GM12874 (cell line): ENCODE results near the gene PLXNB3.

Experiments used
- TF ChIP-seq, protein P1 (sequence below): IDR thresholded peaks from 2 replicates; pipeline ENCODE4 v1.5.1; 2011; ENCODE audit warnings: low read depth, mild to moderate bottlenecking, control low read depth, low read length, moderate library complexity; ENCODE audit not compliant: insufficient read depth

The PLXNB3 gene

DNA sequence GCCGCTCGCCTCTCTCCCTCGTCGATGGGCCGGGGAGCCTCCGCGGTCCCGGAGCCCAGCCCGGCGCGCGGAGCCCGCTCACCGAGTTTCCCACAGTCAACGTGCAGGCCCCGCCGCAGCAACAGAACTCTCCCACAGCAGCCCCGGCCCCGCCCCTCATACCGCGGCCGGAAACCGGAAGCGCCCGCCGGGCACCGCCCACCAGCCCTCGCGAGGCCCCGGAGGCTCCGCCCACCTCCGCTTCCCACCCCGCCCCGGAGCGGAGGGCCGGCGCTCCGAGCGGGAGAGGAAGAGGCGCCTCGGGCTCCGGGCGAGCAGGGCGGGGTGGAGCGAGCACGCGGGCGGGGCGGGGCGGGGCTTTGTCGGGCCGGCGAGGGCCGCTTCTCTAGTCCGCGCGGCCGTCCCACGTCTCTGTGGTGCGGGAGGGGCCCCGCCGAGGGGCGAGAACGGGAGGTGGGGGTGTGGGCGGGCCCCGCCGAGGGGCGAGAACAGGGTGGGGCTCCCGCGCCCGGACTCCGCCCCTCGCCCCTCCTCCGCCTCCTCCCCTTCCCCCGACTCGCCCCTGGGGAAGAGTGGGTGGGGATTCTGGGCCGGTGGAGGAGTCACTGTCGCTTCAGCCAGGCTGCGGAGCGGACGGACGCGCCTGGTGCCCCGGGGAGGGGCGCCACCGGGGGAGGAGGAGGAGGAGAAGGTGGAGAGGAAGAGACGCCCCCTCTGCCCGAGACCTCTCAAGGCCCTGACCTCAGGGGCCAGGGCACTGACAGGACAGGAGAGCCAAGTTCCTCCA lies 39.6 kb upstream of the PLXNB3 start, which contains the start of the genes ABCD1 and BCAP31:
TSS of gene ABCD1 (plus strand) at position 605 of the 787 bp plus-strand sequence. CDS start 411 bp downstream, outside the sequence.
TSS of gene BCAP31 (minus strand) at position 136 of the 787 bp plus-strand sequence. CDS start 1,143 bp downstream, outside the sequence.
- TF ChIP-seq, protein P1, sequence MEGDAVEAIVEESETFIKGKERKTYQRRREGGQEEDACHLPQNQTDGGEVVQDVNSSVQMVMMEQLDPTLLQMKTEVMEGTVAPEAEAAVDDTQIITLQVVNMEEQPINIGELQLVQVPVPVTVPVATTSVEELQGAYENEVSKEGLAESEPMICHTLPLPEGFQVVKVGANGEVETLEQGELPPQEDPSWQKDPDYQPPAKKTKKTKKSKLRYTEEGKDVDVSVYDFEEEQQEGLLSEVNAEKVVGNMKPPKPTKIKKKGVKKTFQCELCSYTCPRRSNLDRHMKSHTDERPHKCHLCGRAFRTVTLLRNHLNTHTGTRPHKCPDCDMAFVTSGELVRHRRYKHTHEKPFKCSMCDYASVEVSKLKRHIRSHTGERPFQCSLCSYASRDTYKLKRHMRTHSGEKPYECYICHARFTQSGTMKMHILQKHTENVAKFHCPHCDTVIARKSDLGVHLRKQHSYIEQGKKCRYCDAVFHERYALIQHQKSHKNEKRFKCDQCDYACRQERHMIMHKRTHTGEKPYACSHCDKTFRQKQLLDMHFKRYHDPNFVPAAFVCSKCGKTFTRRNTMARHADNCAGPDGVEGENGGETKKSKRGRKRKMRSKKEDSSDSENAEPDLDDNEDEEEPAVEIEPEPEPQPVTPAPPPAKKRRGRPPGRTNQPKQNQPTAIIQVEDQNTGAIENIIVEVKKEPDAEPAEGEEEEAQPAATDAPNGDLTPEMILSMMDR, result no peak

DNA sequence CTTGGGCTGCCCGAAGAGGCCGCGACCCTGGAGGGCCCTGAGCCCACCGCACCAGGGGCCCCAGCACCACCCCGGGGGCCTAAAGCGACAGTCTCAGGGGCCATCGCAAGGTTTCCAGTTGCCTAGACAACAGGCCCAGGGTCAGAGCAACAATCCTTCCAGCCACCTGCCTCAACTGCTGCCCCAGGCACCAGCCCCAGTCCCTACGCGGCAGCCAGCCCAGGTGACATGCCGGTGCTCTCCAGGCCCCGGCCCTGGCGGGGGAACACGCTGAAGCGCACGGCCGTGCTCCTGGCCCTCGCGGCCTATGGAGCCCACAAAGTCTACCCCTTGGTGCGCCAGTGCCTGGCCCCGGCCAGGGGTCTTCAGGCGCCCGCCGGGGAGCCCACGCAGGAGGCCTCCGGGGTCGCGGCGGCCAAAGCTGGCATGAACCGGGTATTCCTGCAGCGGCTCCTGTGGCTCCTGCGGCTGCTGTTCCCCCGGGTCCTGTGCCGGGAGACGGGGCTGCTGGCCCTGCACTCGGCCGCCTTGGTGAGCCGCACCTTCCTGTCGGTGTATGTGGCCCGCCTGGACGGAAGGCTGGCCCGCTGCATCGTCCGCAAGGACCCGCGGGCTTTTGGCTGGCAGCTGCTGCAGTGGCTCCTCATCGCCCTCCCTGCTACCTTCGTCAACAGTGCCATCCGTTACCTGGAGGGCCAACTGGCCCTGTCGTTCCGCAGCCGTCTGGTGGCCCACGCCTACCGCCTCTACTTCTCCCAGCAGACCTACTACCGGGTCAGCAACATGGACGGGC lies 38.8 kb upstream of the PLXNB3 start:
- TF ChIP-seq, protein P1, result no peak

- TF ChIP-seq, protein P1, result no peak
Measured at GRCh38 chrX:153725832-153726285, 38.2 kb upstream of the PLXNB3 start.

DNA sequence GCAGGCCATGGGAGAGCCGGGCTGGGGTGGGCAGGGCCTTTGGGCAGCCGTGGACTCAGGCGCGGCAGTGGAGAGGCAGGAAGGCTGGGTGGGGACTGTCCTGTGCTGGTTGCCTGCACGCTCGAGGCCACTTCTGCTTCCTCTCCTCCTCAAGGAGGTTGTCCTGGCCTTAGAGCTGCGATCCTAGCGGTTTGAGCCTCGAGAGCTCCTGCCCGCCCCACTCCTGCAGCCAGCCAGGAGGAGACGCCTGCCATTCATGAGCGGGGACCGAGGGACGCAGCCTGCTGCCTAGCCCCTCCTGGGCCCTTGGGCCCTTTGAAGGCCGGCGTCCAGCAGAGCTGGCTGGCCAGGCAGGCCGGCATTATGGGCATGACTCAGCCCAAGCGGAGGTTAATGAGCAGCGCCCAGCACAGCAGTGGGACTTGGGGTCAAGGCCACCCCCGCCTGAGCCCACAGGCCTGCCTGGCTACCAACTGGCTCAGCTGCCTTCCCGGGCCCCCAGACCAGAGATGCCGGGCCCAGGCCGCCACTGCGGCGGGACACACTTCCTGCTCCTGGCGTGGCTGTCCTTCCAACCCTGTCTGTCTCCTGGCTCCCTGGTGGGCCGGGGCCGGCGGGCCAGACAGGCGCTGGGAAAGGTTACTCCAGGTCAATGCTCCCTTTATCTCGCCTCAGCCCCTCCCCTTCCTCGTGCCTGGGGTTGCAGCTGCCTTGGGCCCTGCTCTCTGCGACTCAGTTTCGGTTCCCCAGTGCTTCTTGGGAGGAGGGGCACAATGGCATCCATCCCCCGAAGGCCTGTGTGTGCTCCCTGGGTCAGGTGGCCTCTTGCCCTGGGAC lies 37.5 kb upstream of the PLXNB3 start:
- TF ChIP-seq, protein P1, result no peak

DNA sequence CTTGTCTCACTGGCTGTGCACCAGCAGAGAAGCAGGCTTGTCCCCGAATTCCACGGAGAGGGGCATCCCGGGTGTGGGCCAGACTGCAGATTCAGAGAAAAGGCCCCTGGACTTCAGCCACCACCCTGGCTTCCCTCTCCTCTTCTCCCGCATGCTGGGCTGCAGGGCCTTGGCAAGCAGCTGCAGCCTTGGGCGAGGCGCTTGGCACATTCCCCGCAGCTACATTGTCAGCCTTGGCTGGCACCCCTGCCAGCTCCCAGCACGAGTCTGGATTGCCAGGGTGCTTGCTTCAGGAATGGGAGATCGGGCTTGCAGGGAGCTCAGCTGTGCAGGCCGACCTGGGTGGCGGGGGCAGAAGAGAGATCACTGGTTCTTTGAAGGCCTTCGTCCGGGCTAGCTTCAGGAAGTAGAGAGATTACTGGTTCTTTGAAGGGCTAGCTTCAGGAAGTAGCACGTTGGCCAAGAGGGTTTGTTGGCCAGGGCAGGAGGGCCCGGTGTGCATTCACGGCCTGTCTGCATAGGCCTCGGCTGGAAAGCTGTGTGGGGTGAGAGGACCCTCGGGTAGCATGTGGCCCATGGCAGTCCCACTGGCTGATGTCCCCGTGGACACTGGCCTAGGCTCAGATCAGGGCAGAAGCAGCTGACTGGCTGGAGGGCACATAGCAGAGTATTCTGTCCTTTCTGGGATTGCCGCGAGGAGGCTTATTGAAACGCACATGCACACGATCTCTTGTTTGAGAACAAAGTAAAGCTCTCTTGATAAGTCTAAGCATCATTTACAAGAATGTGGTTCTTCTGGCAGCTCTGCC lies 36.7 kb upstream of the PLXNB3 start:
- TF ChIP-seq, protein P1, result no peak

GRCh38 chrX:153728095-153728494 lies 36.0 kb upstream of the PLXNB3 start:
- TF ChIP-seq, protein P1, result no peak
